Inflammatory macrophage treated with lipopolysaccharide for 1 hour (primary cell): Measurements from ENCODE around the gene OR2T34.
"Not testable (repeated sequence)": the region's sequence is repeated elsewhere in the genome, so short reads cannot be mapped to it uniquely, and the experiment has no call there.

ENCODE experiments used
- DNase-seq, 2 donors: peaks; one replicate each; pipeline ENCODE4 v3.0.0-alpha.2; 2020 to 2022

The OR2T34 gene

GRCh38 chr1:248551027-248551426, 23.5 kb downstream of the OR2T34 start:
- DNase-seq = not testable (repeated sequence)

GRCh38 chr1:248547383-248547782, 27.2 kb downstream of the OR2T34 start:
- not testable (repeated sequence) for DNase-seq

GRCh38 chr1:248537449-248537848, 37.1 kb downstream of the OR2T34 start:
- not testable (repeated sequence) for DNase-seq
